ENCODE results near the gene MAB21L1. TPM values are rescaled to one million over a fixed set of nuclear protein-coding genes. Genes with fewer than 3 reads are reported as not detected.

Gene MAB21L1
- polyA plus RNA-seq, 1 experiment, result 0.02 TPM

- Histone ChIP-seq H3K9me3 (ENCODE audit: control insufficient read depth, insufficient read depth, low read length) (no peaks in the 10 kb centered on the region), H3K27ac (ENCODE audit: low read depth, low read length) (no peak overlapping the region), H3K4me3 (ENCODE audit: low read depth, low read length) (no peak overlapping the region), H3K27me3 (ENCODE audit: control insufficient read depth, insufficient read depth, low read length) (no peaks in the 10 kb centered on the region)
- TF ChIP-seq CTCF (IDR thresholded peaks at IDR 0.05; ENCODE audit: low read depth, low read length), result no peak
- POLR2A ChIA-PET, result no interaction called here
- CTCF ChIA-PET, result no interaction called here
- DNase-seq (ENCODE audit: low read depth, low spot score), result no peak
Observed at GRCh38 chr13:35499676-35500075, 23.2 kb upstream of the MAB21L1 start.

GRCh38 chr13:35499196-35499662 is 22.7 kb upstream of the MAB21L1 start:
- POLR2A ChIA-PET, result no interaction called here
- CTCF ChIA-PET, result no interaction called here

GRCh38 chr13:35498231-35498630 is 21.7 kb upstream of the MAB21L1 start:
- H3K27me3 ChIP-seq (ENCODE audit: control insufficient read depth, insufficient read depth, low read length), result no peaks in the 10 kb centered on the region
- H3K4me3 ChIP-seq (ENCODE audit: low read depth, low read length), result no peak overlapping the region
- TF ChIP-seq CTCF (IDR thresholded peaks at IDR 0.05; ENCODE audit: low read depth, low read length), result no peak
- no peaks in the 10 kb centered on the region for H3K9me3 ChIP-seq (ENCODE audit: control insufficient read depth, insufficient read depth, low read length)
- no peak overlapping the region for H3K27ac ChIP-seq (ENCODE audit: low read depth, low read length)
- POLR2A ChIA-PET, result no interaction called here
- CTCF ChIA-PET, result no interaction called here
- DNase-seq (ENCODE audit: low read depth, low spot score), result no peak

More at GRCh38 chr13:35499196-35499662, 22.7 kb upstream of the MAB21L1 start:
- DNase-seq (ENCODE audit: low read depth, low spot score), result no peak
- Histone ChIP-seq H3K9me3 (ENCODE audit: control insufficient read depth, insufficient read depth, low read length) (no peaks in the 10 kb centered on the region), H3K27me3 (ENCODE audit: control insufficient read depth, insufficient read depth, low read length) (no peaks in the 10 kb centered on the region), H3K4me3 (ENCODE audit: low read depth, low read length) (no peak overlapping the region), H3K27ac (ENCODE audit: low read depth, low read length) (no peak overlapping the region)
- no peak for TF ChIP-seq CTCF (IDR thresholded peaks at IDR 0.05; ENCODE audit: low read depth, low read length)

GRCh38 chr13:35496761-35497386 is 20.4 kb upstream of the MAB21L1 start:
- TF ChIP-seq CTCF (IDR thresholded peaks at IDR 0.05; ENCODE audit: low read depth, low read length), result no peak
- POLR2A ChIA-PET, result no interaction called here
- Histone ChIP-seq H3K27me3 (ENCODE audit: control insufficient read depth, insufficient read depth, low read length) (no peaks in the 10 kb centered on the region), H3K4me3 (ENCODE audit: low read depth, low read length) (no peak overlapping the region), H3K9me3 (ENCODE audit: control insufficient read depth, insufficient read depth, low read length) (no peaks in the 10 kb centered on the region), H3K27ac (ENCODE audit: low read depth, low read length) (no peak overlapping the region)
- CTCF ChIA-PET, result no interaction called here
- no peak for DNase-seq (ENCODE audit: low read depth, low spot score)

- ChIA-PET CTCF (no interaction called here), POLR2A (no interaction called here)
- DNase-seq (ENCODE audit: low read depth, low spot score), result no peak
- TF ChIP-seq CTCF (IDR thresholded peaks at IDR 0.05; ENCODE audit: low read depth, low read length), result no peak
- Histone ChIP-seq H3K4me3 (ENCODE audit: low read depth, low read length) (no peak overlapping the region), H3K27me3 (ENCODE audit: control insufficient read depth, insufficient read depth, low read length) (no peaks in the 10 kb centered on the region), H3K9me3 (ENCODE audit: control insufficient read depth, insufficient read depth, low read length) (no peaks in the 10 kb centered on the region), H3K27ac (ENCODE audit: low read depth, low read length) (no peak overlapping the region)
Observed at GRCh38 chr13:35496006-35496405, 19.5 kb upstream of the MAB21L1 start.
